ENCODE data around the gene NEUROD2.

The NEUROD2 gene

DNA sequence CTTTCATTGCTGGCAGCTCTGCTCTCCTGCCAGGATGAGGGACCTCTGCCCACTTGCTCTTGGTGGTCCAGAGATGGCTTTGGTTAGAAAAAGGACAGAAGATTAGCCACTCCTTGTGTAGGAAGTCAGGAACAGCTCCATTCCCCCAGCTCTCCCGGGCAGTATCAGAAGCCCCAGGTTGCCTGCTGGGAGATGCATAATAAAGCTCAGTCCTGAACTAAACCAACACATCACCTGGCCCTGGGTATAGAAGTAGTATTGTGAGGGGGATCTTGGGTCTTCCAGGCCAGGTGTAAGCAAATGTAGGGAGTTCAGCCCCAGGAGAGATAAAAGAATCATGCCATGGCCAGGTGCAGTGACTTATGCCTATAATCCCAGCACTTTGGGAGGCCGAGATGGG lies 52.4 kb downstream of the NEUROD2 start:
- DNase-seq (ENCODE audit: insufficient read length, low spot score) (no peak), FAIRE-seq (no peak)
- no peak for TF ChIP-seq POLR2A (IDR thresholded peaks at IDR 0.05; ENCODE audit: low read depth, low read length)

All from H54 (cell line).